ENCODE data around the gene LARGE2.

DNA sequence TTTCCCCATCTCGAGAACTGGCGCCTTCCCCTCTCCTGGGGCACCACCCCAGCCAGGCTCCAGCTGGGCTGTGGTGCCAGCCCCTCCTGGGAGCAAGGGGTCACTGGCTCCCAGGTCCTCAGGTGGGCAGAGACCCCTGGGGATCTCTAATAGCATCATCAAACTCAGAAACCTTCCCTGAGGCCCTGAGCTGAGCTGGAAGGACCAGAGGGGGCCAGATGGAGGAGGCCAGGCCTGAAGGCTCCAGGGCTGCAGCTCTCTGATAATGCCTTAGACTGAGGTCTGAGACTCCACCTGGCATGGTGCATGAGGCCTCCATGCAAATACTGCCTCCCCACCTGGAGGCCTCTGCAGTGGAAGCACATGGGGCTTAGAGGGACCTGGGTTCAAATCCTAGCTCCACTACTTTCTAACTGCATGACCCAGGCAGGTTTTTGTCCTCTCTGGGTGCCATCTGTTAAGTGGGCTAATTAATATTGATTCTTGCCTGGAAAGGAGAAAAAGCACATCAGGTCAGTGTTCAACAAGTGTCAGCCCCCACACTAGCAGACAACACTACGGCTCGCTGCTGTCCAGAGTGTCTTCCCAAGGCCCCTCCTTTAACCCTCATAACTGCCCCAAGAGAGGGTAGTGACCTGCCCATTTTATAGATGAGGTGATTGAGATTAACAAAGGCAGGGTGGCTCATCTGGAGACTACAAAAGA, 35.5 kb upstream of the LARGE2 start:
- TF ChIP-seq, protein P1, sequence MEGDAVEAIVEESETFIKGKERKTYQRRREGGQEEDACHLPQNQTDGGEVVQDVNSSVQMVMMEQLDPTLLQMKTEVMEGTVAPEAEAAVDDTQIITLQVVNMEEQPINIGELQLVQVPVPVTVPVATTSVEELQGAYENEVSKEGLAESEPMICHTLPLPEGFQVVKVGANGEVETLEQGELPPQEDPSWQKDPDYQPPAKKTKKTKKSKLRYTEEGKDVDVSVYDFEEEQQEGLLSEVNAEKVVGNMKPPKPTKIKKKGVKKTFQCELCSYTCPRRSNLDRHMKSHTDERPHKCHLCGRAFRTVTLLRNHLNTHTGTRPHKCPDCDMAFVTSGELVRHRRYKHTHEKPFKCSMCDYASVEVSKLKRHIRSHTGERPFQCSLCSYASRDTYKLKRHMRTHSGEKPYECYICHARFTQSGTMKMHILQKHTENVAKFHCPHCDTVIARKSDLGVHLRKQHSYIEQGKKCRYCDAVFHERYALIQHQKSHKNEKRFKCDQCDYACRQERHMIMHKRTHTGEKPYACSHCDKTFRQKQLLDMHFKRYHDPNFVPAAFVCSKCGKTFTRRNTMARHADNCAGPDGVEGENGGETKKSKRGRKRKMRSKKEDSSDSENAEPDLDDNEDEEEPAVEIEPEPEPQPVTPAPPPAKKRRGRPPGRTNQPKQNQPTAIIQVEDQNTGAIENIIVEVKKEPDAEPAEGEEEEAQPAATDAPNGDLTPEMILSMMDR (IDR thresholded peaks at IDR 0.05 in 2 of 3, conservative IDR thresholded peaks at IDR 0.05 in 1 of 3; ENCODE audit: borderline replicate concordance in 1 of 3, insufficient read depth in 1 of 3, low read depth in 2 of 3, low read length in 2 of 3): no peak
- TF ChIP-seq EZH2phosphoT487 (IDR thresholded peaks at IDR 0.05; ENCODE audit: borderline replicate concordance) (no peak), SRF (IDR thresholded peaks at IDR 0.05; ENCODE audit: low read depth) (no peak), YY1 (IDR thresholded peaks at IDR 0.05; ENCODE audit: extremely low read depth, insufficient replicate concordance, low read depth, low read length) (no peak), RAD21 (IDR thresholded peaks at IDR 0.05; ENCODE audit: low read depth) (no peak), POLR2A (IDR thresholded peaks at IDR 0.05; ENCODE audit: borderline replicate concordance, extremely low read depth, insufficient read depth, insufficient read length) (no peak)

Data from HCT116 (cell line).